ENCODE results near the gene REM2.
"Not testable (repeated sequence)": the region's sequence is repeated elsewhere in the genome, so short reads cannot be mapped to it uniquely, and the experiment has no call there.

REM2 gene

GRCh38 chr14:22850944-22851764 is 31.9 kb upstream of the REM2 start:
- no peak overlapping the region for H3K4me3 ChIP-seq (ENCODE audit: low read depth, low read length)
- TF ChIP-seq, protein P1, sequence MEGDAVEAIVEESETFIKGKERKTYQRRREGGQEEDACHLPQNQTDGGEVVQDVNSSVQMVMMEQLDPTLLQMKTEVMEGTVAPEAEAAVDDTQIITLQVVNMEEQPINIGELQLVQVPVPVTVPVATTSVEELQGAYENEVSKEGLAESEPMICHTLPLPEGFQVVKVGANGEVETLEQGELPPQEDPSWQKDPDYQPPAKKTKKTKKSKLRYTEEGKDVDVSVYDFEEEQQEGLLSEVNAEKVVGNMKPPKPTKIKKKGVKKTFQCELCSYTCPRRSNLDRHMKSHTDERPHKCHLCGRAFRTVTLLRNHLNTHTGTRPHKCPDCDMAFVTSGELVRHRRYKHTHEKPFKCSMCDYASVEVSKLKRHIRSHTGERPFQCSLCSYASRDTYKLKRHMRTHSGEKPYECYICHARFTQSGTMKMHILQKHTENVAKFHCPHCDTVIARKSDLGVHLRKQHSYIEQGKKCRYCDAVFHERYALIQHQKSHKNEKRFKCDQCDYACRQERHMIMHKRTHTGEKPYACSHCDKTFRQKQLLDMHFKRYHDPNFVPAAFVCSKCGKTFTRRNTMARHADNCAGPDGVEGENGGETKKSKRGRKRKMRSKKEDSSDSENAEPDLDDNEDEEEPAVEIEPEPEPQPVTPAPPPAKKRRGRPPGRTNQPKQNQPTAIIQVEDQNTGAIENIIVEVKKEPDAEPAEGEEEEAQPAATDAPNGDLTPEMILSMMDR (IDR thresholded peaks at IDR 0.05; ENCODE audit: borderline replicate concordance, insufficient read depth, low read depth, low read length) = no peak

DNA sequence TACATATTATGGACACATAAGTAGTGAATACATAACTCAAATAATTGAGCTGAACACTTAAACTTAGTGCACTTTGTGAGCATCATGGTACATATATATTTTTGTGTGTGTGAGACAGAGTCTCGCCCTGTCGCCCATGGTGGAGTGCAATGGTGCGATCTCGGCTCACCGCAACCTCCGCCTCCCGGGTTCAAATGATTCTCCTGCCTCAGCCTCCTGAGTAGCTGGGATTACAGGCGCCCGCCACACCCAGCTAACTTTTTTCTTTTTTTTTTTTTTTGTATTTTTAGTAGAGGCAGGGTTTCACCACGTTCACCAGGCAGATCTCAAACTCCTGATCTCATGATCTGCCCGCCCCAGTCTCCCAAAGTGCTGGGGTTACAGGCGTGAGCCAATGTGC is 30.8 kb upstream of the REM2 start:
- H3K4me3 ChIP-seq (ENCODE audit: low read depth, low read length) = not testable (repeated sequence)

DNA sequence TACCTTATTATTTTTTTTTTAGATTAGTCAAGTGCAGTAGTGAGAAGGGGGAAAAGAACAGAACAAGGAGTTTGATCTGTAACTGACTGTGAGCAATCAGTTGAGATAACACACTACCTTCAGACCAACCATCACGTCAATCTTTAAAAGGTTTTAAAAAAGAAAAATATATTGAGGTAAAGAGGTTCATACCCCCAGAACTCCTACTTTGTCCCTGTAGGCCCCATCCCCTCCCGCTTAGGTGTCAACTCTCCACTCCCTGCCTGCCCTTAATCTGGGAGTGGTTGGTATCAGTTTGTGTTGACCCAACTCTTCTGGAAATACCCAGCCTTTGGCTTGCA is 30.5 kb upstream of the REM2 start:
- TF ChIP-seq, protein P1 (IDR thresholded peaks at IDR 0.05; ENCODE audit: borderline replicate concordance, insufficient read depth, low read depth, low read length) = no peak

GRCh38 chr14:22852940-22853767 is 29.9 kb upstream of the REM2 start:
- TF ChIP-seq, protein P1 (IDR thresholded peaks at IDR 0.05; ENCODE audit: borderline replicate concordance, insufficient read depth, low read depth, low read length) = peak; percentile 88
- H3K4me3 ChIP-seq (ENCODE audit: low read depth, low read length) = peak overlapping the region; percentile 11

More for the DNA sequence above, 30.5 kb upstream of the REM2 start:
- H3K4me3 ChIP-seq (ENCODE audit: low read depth, low read length) = no peak overlapping the region

GRCh38 chr14:22854296-22854695 is 28.7 kb upstream of the REM2 start:
- not testable (repeated sequence) for H3K4me3 ChIP-seq (ENCODE audit: low read depth, low read length)

DNA sequence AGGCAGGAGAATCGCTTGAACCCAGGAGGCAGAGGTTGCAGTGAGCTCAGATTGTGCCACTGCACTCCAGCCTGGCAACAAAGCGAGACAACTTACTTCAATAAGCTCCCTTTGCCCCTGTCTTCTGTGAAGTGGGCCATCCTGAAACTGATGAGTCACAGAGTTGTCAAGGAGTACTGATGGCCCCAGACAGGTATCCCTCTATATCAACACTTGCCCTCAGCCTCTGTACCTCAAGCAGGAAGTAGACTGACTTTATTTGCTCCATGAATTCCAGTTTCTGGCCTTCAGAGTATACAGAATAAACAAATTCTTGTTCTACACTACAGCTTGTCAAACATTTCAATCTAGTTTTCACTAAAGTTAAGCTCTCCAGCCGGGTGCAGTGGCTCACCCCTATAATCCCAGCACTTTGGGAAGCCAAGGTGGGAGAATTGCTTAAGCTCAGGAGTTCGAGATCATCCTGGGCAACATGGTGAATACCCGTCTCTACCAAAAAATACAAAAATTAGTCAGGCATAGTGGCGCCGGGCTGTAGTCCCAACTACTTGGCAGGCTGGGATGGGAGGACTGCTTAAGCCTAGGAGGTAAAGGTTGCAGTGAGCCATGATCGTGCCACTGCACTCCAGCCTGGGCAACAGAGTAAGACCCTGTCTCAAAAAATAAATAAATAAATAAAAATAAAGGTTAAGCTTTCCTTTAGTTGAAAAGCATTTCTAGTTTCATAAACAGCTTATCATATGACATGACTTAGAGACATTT is 27.9 kb upstream of the REM2 start:
- TF ChIP-seq, protein P1 (IDR thresholded peaks at IDR 0.05; ENCODE audit: borderline replicate concordance, insufficient read depth, low read depth, low read length) = no peak
- no peak overlapping the region for H3K4me3 ChIP-seq (ENCODE audit: low read depth, low read length)

DNA sequence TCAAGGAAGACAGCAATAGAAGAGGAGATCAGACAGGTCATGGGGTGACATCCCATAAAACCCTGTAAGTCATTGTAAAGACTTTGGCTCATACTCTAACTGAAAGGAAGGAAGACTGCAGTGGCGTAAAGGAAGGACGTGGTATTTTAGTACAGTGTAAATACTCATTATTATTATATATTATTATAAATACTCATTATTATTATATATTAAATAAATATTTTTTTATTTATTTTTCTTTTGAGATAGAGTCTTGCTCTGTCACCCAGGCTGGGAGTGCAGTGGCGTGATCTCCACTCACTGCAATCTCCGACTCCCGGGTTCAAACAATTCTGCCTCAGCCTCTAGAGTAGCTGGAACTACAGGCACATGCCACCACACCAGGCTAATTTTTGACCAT is 26.6 kb upstream of the REM2 start:
- TF ChIP-seq, protein P1 (IDR thresholded peaks at IDR 0.05; ENCODE audit: borderline replicate concordance, insufficient read depth, low read depth, low read length) = no peak
- H3K4me3 ChIP-seq (ENCODE audit: low read depth, low read length) = no peak overlapping the region

DNA sequence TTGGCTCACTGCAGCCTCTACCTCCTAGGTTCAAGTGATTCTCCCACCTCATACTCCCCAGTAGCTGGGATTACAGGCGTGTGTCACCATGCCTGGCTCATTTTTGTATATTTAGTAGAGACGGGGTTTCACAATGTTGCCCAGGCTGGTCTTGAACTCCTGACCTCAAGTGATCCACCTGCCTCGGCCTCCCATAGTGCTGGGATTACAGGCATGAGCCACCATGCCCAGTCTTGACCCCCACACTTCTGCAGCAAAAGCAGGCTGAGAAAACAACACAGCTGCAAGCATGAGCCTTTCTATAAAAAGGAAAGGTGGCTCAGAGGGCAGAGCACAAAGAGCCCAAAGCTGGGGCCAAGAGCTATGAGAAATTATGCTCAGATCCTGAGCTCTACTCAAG is 22.6 kb upstream of the REM2 start:
- not testable (repeated sequence) for H3K4me3 ChIP-seq (ENCODE audit: low read depth, low read length)
